Retina (tissue), 1 donor: ENCODE data around the gene ARL8B.

ENCODE experiments used
- DNase-seq: peaks from one replicate; pipeline ENCODE4 v3.0.0-alpha.2; 2016

Gene ARL8B

DNA sequence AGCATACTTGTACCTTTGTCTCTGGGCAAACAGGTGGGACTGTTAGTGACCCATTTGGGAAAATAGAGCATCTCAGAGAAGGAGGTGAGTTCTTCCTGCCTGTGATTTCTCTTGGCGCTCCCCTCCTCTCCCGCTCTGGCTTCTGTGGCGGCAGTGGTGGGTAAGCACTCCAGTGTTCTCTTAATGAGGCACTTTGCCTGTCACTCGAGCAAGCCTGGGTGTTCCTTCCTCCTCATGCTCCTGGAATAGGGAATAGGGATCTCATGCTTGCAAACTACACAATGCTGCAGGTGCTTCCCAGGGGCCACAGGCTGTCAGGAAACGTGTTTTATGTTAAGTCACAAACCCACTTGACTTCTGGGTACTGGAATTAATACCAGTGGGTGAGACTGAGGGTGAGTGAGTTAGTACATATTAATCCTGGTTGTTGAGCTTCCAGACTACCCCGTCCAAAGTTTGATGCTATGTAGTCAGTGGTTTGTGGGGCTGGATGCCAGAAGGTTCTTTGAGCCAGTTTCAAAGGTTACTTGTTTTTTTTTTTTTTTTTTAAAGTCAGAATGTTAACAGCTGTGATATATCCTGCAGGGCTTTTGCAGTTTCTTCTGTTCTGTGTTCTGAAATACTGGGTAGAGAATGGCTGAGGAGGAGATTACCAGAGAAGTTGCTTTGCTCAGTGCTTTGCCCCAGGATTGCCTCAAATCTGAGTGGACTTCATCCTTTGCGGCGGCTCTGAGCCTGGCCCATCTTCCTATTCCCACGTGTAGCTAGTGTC, 95.9 kb downstream of the ARL8B start:
- no peak for DNase-seq

DNA sequence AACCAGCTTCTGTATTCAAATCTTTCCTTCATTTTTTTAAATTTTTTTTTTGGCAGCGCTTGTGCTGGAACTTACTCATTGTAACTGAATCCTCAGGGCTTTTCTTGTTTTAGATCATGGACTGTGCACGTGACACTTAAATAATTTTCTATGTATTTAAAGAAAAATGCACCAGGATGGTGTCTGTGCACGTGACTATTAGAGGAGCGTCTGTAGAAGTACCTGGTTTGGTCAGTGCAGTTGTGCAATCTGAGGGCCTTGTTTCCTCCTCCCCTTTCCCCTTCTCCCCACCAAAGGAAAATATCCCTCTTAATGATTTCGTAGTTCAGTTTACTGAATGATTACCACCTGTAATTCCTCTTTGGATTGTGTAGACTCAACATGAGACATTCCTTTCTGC, 96.7 kb downstream of the ARL8B start:
- DNase-seq, result no peak

- DNase-seq, result no peak
These were observed 97.1 kb downstream of the ARL8B start for GRCh38 chr3:5219216-5219615.

GRCh38 chr3:5220193-5220592, 98.1 kb downstream of the ARL8B start:
- no peak for DNase-seq

GRCh38 chr3:5220667-5221431, 98.8 kb downstream of the ARL8B start:
- no peak for DNase-seq

GRCh38 chr3:5221701-5222100, 99.6 kb downstream of the ARL8B start:
- no peak for DNase-seq

DNA sequence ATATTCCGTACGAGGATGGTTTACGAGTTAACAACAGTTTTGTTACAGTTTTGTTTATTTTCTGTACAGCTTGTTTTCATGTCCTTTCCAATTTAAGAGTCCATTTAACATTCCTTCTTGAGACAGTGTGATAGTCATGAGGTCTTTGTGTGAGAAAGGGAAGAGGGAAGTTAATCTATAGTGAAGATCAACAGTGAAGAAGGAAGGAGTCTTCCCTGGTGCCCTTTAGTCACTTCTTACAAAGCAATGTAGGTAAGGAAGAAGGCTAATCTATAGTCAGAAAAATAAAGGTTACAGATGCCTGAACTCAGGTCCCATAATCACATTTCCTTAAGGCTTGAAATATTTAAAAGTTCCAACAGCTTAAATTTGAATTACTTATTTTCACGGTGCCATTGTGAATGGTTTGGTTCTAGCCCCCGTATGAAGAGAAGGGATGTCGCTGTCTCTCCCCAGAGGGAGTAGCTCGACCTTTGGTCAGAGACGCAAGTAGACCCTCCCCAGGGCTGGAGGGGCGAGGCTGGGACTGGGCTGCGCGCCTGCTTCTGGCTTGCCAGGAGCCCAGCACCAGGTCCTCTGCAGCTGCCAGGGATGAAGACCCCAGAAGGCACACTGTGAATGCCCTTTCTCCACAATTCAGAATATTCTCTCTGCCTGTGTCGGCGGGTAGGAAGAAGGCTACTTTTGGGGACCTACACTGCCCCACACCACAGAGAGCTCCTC, 100.4 kb downstream of the ARL8B start:
- DNase-seq, result no peak

GRCh38 chr3:5226783-5227182, 104.7 kb downstream of the ARL8B start:
- DNase-seq, result no peak

DNA sequence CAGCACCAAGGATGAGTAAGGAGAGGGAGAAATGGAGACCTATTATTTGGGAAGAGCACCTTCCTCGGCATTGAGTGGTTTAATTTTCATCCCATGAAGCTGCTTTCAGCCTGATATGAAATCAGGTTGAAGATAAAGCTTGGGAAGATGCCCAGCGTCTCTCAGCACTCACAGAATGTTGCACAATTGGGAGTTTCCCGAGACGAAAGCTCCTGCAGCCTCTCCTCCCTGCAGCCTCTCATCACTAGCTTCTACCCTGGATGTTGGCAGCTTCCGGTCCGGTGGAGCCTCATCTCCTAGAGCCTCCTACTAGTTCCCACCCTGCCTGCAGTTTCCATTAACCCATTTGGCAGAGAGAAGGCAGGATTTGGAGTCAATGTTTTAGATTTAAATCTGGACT, 105.7 kb downstream of the ARL8B start:
- no peak for DNase-seq

DNA sequence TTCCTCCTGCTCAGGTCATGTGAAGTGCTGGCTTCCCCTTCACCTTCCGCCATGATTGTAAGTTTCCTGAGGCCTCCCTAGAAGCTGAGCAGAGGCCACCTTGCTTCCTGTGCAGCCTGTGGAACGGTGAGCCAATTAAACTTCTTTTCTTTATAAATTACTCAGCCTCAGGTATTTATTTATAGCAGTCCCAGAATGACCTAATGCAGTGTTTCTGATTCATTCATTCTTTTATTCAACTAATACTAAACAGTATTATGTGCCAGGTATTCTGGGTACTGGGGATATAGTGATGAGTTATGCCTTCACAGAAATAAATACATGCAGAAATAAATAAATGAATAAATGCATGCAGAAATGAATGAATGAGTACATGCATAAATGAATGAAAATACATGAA, 107.3 kb downstream of the ARL8B start:
- no peak for DNase-seq
